ENCODE data around the gene SLC17A9.
A peak's percentile ranks its signal among the peaks of the same experiment; 100 is the strongest.

The SLC17A9 gene

DNA sequence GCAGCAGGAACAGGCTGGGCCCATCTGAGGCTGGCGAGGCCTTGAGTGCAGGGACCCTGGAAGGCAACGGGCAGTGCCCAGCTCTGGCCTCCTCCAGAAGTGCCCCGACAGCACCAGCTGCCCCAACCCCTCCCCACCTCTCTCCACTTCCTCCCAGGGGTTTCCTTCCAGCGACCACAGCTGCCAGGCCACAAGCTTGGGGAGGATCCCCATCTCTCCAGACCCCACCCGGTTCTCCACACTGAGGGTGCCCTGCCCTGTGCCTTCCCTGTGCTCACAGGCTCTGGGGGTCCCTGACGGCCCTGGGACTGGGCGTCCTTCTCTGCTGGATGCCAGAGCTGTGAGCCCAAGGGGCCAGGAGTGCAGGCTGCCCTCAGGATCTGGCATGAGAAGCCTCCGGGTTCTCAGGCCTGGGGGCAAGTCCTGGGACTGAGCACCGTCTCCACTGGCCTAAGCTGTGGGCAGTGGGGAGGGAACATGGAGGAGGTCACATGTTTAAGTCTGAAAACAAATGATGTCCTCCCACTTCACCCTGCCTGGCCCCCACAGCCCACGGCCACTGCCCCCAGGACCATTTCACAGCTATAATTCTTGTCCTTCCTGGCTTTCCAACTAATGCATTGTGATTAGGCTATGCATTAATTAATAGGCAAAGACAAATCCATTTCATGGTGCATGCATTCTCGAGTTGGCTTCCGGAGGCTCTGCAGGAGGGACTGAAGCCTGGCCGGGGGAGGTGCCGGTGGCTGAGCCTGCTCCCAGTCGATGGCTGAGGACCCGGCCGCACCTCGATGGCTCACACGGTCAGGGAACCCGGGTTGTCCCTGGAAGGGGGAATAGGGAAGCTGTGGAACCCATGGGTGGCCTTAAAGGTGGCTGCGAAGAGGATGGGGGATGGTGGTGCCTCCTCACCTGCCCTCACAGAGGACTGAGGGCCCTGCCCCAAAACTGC, 29.9 kb downstream of the SLC17A9 start:
- DNase-seq (ENCODE audit: low spot score): no peak

DNA sequence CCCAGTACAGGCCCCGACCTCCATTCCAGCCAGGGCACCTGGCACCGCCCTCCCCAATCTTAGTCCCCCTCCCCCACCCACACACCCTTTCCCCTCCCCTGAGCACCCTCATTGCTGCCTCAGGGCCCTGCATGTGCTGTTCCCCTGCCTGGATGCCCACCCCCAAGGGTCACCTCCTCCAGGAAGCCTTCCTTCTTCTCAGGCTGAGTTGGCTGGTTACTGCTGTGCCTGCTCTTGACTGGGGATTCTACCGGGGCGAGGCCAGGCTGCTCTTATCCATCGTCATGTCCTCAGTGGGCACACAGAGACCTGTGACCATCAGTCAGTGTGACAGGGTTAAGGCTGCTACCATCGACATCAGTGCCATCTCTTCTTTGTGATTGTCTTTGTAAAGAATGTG, 30.7 kb downstream of the SLC17A9 start:
- no peak for DNase-seq (ENCODE audit: low spot score)

DNA sequence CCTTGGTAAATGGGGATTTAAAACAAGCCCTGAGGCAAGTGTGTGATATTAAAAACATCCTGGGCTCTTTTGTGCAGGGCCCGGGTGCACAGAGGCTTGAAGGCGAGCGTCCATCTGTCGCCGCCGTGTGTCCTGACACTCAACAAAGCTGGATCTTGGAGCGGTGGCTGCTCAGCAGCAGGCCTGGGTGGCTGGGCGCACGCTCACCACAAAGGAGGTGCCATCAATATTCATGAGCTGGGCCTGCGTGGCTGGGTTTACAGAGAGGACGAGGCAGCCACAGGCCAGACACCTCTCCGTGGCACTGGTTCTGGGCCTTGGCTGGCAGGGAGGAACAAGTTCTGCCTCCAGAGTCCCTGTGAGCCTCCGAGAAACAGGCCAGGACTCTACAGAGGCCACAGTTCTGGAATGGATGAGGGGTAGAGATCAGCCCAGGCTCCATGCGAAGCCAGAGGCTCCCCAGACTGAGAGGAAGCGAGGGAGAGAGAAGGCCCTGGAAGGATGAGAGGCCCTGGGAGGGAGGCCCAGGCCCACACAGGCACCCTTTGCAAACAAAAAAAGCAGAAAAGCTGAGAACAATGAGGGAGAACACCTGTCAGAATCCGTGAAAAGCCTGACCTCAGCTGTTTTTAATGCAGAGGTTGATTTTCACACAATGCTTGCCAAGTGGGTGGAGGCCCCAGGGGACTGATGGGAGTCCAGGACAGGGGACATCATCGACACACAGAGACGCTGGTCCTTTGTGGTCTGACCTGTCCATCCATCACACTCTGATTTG, 32.3 kb downstream of the SLC17A9 start:
- DNase-seq (ENCODE audit: low spot score): peak; percentile 49

DNA sequence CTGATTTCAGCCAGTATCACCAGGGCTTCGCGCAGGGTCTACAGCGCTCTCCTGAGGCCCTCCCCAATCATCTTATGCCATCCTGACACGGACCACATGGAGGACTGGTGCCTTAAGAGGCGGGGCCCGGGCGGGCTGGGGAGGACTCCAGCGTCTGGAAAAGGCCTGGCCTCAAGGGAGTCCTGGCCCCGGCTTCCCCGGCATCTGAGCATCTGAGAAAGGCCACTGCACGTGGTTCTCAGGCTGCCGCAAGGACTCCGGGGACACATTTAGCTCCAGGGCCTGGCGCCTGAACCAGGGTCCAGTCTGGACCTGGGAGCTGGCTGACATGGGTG, 32.9 kb downstream of the SLC17A9 start:
- no peak for DNase-seq (ENCODE audit: low spot score)

DNA sequence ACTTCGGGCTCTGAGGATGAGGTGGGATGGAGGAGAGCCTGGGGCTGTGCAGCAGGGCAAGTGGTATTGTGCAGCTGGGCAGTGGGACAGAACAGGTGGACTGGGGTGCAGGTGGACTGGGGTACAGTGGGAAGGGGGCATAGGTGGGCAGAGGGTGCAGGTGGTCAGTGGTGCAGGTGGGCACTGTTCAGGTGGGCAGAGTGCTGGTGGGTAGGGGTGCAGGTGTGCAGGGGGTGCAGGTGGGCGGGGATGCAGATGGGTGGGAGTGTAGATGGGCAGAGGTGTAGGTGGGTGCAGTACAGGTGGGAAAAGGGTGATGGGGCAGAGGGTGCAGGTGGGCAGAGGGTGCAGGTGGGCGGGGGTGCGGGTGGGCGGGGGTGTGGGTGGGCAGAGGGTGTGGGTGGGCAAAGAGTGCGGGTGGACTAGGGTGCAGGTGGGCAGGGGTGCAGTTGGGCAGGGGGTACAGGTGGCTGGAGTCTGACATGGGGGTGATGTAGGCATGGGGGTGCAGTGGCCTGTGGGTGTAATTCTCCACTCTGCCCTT, 33.8 kb downstream of the SLC17A9 start:
- DNase-seq (ENCODE audit: low spot score): no peak

DNA sequence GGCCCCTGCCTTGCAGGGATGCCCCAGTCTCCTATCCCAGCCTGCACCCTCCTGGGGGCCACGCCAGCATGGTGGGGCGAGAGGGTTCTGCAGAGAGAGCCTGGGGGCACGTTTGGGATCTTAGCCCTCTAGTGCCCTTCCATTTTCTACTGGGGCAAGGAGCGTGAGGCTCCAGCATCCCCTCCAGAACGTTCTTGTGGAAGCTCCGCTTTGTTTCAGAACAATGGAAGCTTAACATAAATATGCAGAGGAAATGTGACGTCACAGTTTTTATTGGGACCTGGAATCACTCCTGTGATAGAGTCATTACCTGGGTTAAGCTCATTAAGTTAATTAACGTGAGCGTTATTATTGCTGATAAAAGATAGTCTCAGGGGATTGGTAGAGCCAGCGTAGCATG, 34.6 kb downstream of the SLC17A9 start:
- no peak for DNase-seq (ENCODE audit: low spot score)

DNA sequence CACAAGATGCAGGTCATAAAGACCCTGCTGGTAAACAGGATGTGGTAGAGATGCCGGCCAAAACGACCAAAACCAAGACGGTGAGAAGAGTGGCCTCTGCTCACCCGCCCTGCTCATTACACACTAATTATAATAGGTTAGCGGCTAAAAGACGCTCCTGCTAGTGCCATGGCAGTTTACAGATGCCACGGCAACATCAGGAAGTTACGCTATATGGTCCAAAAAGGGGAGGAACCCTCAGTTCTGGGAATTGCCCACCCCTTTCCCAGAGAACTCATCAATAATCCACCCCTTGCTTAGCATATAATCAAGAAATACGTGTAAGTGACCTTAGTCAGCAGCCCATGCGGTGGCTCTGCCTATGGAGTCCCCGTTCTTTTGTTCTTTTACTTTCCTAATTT, 36.7 kb downstream of the SLC17A9 start:
- no peak for DNase-seq (ENCODE audit: low spot score)

DNA sequence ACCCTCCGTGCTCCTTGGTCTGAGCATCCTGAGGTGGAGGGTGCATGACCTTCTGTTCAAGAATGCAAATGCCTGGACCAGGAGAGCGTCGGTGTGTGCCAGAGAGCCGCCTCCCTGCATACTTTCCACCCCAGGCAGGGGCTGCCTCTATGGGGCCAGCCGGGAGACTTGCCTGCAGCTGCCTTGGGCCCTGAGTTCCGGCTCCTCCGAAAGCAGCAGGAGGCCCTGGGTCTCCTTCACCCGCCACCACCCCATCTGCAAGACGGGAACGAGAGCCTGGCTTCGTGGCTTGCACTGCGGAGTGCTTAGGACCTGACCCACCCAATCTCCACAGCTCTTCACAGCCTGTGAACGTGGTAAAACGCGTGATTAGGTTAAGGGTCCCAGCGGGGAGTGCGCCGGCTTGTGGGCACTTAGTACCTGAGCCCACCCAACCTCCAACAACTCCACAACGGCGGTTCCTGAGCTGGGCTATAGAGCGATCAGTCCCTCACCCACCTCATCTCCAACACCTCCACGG, 37.9 kb downstream of the SLC17A9 start:
- DNase-seq (ENCODE audit: low spot score): no peak

DNA sequence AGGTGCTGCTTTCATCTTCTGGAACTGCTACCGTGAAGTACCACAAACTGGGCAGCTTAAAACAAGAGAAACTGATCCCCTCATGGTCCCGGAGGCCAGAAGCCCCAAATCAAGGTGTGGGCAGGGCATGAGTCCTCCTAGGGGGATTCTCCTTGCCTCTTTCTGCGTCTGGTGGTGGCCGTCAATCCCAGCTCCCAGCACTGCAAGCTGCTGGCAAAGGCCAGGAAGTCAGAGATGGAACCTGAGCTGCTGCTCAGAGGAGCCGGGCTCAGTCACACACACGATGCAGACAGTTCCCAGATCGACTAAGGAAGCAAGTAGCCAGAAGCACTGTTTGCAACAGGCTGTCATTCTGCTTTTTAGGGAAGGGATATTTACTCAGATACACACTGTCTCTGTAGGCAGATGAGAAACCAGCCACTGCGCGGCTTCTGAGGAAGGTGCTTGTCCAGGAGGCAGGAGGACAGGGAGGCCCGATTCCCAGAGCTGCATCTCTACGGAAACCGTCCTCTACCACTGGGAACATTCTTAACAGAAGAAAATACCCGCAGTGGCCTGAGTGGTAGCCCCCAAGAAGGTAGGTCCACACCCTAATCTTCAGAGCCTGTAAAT, 38.8 kb downstream of the SLC17A9 start:
- DNase-seq (ENCODE audit: low spot score): no peak

DNA sequence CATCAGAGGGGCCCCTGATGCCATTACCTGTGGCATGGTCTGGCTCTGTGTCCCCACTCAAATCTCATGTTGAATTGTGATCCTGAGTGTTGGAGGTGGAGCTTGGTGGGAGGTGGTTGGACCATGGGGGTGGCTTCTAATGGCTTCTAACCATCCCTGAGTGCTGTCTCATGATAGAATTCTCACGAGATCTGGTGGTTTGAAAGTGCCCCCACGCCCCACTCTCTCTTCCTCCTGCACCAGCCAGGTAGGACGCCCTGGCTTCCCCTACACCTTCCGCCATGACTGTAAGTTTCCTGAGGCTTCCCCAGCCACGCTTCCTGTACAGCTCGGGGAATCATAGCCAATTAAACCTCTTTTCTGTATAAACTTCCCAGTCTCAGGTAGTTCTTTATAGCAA, 39.4 kb downstream of the SLC17A9 start:
- DNase-seq (ENCODE audit: low spot score): no peak

DNA sequence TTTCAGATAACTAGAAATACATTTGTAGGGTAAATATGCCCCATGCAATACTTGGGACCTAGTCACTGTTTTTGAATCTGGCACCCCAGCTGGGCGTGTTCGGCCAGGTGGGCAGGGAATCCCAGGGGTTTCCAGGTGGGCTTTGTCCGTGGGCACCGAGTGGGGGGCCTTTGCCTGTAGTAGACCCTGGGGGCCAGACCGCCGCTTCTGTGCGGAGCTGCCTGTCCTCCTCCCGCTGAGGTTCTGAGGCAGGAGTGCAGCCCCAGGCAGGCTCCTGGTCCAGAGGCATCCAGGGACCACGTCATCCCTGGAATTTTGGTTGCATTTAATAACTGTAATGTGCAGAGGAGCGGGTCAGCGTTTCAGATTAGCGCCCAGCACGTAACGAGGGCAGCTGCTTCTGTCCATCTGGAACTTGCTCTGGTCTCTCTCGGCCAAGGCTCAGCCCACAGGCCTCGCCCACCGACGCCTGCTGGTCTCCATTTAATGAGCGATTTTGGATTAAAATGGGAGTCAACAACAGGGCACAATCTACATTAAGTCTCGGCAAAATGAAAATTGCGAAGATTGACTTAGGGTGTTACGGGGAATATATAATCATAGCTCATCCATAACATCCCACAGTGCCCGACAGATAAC, 41.5 kb downstream of the SLC17A9 start:
- DNase-seq (ENCODE audit: low spot score): no peak

DNA sequence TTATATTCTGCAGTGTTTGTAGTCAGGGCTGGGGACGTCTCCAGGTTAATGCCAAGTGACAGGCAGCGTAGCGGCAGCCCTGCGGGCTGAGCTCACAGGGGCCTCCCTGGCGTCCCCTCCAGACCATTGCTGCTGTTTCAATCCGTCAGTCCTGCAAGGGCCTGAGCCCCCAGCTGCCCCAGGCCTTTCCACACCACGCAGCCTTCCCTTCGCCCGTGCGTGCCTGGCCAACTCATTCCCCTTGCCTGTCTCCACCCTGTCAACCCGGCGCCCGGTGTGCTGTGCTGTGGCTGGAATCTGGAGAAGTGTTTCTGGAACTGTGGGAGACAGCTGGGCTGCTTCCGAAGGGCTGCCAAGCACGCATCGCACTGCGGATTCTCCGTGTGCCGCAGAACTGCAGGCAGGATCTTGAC, 42.4 kb downstream of the SLC17A9 start:
- no peak for DNase-seq (ENCODE audit: low spot score)

DNA sequence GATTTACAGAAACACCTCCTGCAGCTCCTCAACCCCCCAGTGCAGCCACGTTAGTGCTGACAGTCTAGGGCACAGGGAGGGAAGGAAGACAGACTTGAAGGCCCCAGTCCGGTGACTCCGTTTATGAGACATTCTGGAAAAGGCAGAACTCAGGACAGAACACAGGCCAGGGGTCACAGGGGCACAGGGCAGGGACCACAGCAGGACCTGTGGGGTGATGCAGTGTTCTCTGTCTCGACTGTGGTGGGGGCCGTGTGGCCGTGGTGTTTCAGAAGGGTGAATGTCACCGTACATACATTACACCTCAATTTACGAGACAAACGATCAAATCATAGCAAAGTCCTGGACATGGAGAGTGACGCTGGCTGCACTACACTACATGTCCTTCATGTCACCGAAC, 43.0 kb downstream of the SLC17A9 start:
- no peak for DNase-seq (ENCODE audit: low spot score)

DNA sequence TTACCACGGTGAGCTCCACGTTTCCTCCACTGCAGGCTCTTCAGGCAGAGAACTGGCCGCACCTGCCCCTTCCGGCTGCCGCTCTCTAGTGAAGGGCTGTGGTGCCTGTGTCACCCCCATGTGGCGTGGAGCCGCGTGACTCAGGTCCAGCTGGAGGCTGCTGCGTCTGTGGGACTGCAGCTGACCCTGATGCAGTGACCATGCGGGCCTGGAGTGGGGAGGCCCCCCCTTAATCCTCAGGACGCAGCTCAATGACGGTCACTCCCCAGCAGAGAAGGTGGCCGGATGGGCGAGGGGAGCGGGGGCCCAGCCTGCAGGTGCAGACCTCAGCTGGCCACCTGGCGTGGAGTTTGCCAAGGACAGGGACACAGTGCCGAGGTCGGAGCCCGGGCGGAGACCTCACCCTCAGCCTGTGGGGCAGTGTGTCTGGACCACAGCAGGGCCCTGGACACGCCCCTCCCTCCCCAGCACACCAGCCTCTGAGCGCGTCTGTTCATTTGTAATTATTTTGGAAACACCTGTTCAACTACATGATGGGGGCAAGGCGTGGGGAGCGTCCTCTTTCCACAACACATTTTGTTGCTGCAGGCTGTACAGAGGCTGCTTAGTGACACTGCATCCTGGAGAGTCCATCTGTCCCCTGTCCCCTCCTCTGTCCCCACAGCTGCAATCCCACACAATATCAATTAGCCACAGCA, 43.5 kb downstream of the SLC17A9 start:
- DNase-seq (ENCODE audit: low spot score): no peak

DNA sequence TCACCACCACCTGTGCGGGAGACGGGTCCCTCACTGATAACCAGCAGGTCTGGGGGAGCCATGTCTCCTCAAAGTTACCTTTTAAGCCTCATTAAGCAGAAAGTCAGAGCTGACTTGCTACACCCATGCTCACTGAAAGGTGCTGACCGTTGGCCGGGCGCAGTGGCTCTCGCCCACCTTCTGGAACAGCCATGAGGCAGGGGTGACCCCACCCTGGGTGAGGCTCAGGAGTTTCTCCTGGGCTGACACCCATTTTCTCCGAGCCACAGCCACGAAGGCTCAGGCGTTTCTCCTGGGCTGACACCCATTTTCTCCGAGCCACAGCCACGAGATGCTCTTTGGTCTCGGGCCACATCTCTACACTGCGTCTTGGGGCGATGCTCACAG, 44.1 kb downstream of the SLC17A9 start:
- DNase-seq (ENCODE audit: low spot score): no peak

DNA sequence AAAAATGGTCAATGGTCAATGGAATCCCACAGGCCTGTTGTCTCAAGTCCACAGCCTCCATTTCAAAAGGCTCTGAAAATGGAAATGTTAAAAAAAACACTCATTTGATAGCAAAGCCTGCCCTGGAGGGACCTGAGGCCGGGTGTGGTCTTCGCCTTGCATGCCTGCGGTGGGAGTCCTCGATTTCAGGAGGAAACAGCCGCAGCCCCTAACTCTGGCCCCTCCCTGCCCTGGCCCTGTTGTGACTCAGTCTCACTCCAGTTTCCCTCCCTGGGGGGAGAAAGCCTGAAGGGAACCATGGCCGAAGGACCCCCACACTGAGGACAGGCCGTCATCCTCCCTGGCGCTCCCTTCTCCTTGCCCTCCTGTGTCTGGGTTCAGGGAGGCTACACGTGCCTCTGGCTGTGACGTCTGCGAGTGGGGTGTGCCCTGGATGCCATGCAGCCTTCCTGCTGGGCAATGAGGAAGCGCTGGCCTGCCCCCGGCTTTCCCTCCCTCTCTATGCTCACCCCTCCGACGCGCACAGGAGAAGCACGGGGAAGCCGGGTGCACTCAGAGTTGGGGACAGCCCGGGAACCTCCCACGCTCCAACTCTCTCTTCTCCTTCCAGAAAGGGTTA, 45.0 kb downstream of the SLC17A9 start:
- DNase-seq (ENCODE audit: low spot score): no peak

DNA sequence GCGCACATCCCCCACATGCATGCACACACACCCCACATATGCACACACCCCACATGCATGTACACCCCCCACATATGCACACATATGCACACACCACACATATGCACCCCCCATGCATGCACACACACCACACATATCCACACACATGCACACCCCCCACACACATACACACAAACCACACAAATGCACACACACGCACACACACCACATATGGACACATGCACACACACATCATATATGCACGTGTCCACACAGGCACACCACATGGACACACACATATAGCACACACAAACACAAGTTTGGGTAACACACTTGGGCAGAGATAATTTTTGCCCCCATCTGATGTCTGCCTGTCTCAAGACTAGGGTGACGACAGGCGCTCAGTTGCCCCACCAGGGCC, 45.9 kb downstream of the SLC17A9 start:
- no peak for DNase-seq (ENCODE audit: low spot score)

DNA sequence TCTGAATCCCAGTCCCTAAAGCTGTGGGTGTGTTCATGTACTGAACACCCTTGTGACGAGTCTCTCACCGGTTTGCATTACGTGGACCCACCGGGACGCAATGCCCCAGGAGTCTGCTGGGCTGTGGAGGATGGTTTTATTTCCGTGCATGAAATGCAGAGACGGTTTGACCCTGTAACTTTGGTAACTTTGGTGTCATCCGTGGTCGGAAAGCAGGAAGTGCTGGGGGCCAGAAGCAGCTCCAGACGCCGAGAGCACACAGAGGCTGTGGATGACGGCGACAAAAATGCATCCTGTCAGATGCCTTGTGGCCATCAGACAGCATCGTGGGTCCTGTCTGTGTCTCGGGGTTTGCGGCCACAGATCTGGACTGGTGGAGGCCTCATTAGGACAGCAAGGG, 47.1 kb downstream of the SLC17A9 start:
- DNase-seq (ENCODE audit: low spot score): no peak

DNA sequence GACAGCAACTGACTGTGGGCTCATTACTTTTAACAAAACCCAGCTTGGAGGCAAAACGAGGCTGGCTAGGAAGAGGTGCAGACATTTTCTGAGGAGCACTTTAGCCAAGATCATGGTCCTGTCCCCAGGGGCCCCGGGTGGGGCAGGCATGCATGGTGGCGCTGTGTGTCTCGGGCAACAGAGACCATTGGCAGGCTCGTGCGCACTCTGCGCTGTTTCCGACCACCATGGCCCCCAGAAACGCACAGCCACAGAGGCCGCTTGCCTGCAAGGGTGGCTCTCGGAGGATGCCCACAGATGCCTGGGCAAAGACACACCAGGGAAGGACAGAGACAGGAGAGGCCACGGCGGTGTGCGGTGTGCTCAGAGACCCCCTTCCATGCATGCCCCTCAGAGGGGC, 47.5 kb downstream of the SLC17A9 start:
- no peak for DNase-seq (ENCODE audit: low spot score)

DNA sequence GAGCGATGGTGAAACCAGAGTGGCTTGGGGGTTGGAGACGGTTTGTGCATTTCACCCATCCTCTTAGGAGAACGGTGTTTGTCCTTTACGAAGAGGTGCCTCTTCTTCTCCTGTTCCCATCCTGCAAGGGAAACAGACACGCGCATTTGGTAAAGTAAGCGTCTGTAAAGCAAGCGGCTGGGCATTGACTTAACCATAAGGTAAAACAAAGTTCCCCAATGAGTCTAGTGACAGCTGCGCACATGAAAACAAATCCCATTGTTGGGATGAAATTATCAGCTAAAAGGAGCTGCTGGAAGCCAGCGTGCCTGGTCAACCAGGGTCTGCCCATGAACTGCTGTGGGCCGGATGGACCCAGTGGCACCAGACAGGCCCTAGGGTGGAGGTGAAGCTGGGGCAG, 48.4 kb downstream of the SLC17A9 start:
- DNase-seq (ENCODE audit: low spot score): no peak

DNA sequence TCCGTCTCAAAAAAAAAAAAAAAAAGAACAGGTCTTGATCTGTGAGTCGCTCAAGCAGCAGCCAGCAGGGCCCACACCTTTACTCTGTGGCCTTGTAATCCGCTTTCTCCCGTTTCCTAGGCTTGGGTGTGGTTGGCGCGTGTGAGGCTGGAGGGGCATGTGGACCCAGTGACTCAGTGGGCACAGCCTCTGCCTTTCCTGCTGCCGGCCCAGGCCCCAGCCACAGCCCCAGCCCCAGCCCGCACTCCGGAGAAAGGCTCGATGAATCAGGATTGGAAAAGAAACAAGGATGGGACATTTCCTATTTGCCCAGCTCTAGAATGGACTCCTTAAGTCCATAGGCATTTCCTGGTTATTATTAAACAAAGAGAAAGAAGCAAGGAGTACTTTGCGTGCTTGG, 50.0 kb downstream of the SLC17A9 start:
- DNase-seq (ENCODE audit: low spot score): no peak
